DMS53 treated with DMSO at 0.1 percent for 48 hours (cell line): ENCODE data around the gene C1orf105.
"Not testable (repeated sequence)": the region's sequence is repeated elsewhere in the genome, so short reads cannot be mapped to it uniquely, and the experiment has no call there.

ENCODE experiments used
- DNase-seq: peaks from one replicate; lab custom pipeline; 2025; ENCODE audit not compliant: unreplicated experiment; lab: John Stamatoyannopoulos, UW

The C1orf105 gene

DNA sequence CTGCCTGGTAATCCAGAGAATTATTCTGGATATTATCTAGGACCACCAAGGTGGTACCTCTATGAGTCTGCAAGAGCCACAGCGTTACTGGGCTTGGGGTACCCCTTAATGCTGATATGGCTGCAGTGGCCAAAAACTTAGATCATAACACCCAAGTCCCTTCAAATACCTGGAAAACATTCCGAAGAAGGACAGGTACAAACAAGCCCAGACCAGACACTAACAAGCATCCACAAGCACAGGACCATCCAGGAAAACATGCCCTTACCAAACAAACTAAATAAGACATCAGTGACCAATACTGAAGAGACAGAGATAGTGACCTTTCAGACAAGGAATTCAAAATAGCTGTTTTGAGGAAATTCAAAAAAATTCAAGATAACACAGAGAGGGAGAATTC, 2.9 kb downstream of the C1orf105 start:
- no peak for DNase-seq

DNA sequence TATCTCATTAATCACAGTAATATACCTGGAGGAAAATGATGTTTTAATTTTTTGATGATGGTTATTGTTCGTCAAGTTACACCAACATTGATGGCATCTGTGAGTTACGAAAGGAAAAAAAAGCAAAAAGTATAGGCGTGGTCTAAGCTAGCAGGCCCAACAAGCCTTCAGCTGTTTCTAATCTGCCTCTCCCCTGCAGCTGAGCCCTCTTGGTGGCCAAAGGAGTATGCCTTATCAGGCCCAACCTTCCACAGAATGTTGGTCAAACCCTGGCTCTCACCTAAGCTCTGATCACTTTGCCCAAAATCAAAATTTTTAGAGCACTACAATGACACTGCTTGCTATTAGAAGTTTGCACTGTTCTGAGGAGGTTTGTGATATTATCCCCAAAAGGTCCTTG, 4.9 kb downstream of the C1orf105 start:
- DNase-seq, result no peak

DNA sequence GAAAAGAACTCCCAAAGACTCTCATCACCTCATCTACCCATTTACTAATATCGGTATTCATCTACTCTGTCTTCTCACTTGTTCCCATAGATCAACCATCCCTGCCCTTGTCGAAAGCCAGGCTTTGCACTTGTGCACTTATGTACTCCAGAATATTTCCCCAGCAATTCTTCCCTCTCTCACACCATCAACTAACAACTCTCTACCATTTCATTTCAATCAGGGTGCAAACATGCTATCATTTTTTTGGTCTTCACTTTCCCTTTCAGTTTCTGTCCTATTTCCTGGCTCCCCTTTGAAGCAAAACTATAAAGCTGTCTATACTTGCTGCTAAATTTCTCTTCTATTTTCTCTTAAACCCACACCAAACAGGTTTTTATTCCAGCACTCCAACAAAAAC, 6.7 kb downstream of the C1orf105 start:
- no peak for DNase-seq

DNA sequence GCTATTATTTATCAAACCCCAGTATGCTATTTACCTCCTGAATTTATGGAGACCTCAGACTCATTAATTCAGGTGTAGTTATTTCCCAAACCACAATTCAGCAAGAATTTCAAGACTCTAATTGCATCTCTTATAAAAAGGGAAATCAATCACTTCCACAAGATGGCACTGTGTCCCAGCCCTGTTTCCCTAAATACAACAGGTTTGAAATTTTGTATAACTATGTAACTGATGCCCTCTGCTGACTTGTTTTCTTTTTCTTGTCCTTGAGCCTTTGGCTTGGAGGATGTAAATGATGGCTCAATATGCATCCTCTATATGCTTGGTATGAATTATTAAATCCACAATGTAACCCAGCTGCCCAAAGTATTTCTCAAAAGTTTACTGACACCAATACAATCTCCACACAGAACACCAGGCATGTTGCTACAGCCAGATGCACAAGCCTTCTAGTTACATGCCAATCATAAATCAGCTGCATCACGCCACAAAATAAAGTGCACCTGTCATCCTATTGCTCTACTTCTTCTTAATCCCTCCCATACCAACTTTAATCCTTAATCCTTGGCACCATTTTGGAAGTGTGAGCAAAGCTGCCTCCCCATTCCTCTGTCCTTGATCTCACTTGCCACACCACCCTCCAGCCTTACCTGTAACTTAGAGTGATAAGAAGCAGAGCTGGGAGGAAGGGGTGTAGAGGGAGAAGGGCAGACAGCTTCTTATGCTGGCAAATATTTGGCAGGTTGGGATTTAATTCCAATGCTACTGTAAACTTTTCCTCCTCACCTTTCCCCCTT, 9.0 kb downstream of the C1orf105 start:
- peak; percentile 71 for DNase-seq

DNA sequence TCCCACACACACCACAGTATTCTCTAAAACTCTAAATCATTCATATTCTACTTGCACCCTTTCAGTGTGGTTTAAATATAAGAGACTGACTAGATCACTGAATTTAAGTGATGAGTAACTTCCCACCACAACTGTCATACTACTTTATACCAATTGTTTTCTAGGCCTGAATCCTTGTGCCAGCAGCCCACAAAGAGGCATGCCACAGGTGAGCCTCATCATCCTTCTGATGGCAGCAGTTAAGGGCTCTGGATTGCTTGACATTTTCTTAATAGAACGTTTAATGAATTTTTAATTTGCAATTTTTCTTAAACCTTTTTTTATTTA, 9.6 kb downstream of the C1orf105 start:
- no peak for DNase-seq

DNA sequence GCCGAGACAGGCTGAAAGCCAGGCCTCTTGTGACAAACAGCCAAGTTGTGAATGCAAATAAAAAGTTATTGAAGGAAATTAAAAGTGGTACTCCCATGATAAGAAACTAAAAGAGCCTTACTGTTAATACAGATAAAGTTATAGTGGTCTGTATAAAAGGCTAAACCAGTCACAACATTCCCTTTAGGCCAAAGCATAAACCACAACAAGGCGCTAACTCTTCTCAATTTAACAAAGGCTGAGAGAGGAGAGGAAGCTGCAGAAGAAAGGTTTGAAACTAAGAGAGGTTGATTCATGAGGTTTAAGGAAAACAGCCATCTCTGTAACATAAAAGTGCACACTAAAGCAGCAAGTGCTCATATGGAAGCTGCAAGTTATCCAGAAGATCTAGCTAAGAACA, 10.7 kb downstream of the C1orf105 start:
- DNase-seq, result no peak

DNA sequence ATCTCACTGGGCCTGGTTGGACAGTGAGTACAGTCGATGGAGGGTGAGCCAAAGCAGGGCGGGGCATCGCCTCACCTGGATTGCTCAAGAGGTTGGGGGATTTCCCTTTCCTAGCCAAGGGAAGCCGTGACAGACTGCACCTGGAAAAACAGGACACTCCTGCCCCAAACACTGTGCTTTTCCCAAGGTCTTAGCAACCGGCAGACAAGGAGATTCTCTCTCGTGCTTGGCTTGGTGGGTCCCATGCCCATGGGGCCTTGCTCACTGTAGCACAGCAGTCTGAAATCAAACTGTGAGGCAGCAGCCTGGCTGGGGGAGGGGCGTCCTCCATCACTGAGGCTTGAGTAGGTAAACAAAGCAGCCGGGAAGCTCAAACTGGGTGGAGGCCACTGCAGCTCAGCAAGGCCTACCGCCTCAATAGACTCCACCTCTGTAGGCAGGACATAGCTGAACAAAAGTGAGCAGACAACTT, 11.3 kb downstream of the C1orf105 start:
- DNase-seq, result peak; percentile 84

DNA sequence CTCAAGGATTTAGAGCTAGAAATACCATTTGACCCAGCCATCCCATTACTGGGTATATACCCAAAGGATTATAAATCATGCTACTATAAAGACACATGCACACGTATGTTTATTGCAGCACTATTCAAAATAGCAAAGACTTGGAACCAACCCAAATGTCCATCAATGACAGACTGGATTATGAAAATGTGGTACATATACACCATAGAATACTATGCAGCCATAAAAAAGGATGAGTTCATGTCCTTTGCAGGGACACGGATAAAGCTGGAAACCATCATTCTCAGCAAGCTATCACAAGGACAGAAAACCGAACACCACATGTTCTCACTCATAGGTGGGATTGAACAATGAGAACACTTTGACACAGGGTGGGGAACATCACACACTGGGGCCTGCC, 16.7 kb downstream of the C1orf105 start:
- DNase-seq, result not testable (repeated sequence)

DNA sequence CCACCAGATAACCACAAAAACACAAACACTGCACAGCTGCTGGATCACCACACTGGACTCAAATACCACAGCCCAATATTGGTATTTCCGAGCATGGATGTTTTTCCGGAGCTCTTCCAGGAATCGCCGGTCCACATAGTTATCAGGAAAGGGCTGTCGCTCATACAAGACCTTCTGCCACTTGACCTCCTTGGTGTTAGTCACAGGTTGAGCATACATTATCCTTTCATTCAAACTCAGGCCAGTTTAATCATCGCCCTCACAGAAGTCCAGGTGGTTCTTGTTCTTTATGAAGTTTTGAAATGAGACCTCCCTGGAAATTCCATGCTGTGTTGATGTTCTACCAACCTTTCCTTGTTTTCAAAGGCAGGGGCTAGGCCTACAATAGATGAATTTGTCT, 21.9 kb downstream of the C1orf105 start:
- DNase-seq, result no peak

DNA sequence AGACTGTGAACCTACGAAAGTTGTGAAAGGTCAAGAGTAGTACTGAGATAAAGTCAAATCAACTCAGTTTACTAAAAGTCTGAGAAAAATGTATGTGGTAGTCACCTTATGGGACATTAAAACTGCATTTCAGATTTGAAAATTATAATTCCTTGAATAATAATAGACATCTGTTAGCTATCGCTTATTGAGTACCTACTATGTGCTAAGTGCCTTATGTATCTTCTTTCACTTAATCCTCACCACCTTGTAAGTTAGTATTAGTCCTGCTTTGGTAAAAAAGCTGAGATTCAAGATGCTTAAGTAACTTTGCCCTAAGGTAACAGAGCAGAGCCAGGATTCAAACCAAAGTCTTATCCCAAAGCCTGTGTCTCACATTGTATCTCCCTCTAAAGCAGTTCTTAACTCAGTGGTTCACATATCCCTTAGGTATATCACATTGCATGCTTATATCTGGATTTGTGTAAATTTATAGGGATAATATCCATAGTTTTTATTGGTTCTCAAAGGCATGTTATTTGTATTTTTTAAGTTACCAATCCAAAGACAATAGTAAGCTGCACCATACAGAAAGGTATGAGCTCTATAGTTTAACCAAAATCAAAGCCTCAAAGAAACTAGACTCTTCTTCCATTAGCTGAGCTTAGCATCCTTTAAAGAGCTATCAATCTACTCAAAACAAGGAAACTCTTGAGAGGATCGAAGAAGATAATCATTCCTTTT, 22.5 kb downstream of the C1orf105 start:
- no peak for DNase-seq

DNA sequence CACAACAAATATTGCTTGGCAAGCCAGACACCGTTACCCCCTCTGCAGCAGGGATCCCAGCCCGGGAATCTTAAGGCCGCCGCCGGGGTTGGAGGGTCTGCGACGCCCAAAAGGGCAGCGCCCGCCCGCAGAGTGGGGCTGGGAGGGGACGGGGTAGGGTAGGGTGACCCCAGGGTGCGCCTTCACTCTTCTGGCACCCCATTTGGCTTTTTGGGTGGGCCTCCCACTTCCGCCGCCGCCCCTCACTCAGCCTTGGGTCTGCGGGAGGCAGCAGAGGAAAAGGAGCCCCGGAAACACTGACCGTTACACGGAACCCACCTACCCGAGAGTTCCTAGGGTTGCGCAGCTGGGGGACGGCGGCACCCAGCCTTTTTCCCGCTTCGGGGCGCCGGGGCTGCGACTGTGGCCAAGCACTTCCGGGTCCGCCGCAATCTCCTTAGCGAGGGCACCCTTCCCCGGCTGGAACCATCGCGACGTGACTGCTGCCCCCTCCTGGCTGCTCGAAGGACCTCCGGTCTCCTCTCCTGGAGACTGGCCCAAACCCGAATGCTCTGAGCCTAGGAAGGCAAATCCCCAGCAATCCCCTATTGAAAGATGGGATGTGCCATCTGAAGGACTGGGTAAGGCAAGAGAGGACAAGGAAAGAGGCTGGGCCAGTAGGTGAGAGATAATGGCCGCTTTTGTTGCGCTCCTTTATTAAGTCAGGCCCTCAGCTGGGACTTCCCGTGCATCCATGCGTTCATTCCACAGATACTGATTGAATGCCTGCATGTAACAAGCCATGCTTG, 23.4 kb downstream of the C1orf105 start, which contains the start of gene PIGC:
Gene PIGC (minus strand): TSS at position 404 of the 788 bp plus-strand sequence. CDS start 1,447 bp downstream, outside the sequence.
- DNase-seq, result peak; percentile 85

DNA sequence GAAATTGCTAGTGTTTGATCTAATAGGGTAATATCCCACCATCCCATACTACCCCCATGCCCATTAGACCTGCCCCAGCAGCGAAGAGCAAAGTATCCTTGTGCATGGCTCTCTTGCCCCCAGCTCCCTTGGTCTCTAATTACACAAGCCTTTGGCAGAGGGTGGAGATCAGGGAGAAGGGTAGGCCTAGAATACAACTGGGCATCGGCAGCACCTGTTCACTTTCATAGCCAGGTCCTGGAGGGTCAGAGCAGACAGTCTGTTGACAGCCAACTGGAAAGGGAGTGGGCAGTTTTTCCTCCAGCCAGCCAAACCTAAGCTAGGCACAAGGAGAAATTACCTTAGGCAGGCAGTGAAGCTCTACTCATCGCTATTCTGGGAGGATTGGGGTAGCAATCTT, 26.1 kb downstream of the C1orf105 start:
- DNase-seq, result no peak

DNA sequence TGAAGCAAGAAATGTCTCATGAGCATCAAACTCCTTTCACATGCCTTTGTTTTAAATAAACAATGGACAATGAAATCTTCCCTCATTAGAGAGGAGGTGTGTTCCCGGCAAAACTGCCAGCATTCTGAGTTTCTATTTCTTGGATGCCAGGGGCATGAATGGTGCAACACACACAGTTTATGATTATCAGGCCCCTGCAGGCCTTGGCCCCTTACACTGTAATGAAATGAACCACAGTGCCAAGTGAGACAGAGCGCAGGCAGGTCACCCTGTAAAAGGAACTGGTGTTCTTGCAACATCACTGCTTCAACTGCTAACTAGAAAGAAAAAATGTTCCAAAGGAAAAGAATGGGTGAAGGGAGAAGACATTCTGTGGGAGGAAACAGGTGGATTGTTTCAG, 27.2 kb downstream of the C1orf105 start:
- DNase-seq, result no peak

DNA sequence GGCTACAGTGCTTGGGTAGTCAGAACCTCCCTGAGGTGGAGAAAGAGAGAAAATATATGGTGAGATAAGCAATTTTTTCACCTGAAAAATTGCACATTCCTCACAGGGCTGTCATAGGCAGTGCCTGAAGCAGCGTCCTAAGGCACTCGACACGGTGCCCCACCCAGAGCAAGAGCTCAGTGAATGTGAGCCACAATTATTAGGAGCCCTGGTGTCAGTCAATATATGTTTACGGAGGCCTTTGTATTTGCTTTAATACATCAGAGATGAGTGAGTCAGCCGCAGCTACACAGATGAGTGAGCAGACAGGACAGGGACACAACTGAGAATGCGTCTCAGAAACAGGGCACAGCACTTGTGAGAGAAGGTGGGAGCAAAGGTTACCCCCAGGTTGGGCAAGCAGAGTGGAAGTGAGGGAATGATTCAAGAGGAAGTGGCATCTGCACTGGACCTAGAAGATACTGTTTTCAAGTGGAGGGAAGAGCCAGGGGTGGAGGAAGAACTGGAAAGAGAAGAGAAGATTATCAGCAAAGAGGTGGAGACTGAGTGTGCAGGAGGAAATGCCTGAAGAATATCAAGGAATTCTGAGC, 28.6 kb downstream of the C1orf105 start:
- DNase-seq, result peak; percentile 93

DNA sequence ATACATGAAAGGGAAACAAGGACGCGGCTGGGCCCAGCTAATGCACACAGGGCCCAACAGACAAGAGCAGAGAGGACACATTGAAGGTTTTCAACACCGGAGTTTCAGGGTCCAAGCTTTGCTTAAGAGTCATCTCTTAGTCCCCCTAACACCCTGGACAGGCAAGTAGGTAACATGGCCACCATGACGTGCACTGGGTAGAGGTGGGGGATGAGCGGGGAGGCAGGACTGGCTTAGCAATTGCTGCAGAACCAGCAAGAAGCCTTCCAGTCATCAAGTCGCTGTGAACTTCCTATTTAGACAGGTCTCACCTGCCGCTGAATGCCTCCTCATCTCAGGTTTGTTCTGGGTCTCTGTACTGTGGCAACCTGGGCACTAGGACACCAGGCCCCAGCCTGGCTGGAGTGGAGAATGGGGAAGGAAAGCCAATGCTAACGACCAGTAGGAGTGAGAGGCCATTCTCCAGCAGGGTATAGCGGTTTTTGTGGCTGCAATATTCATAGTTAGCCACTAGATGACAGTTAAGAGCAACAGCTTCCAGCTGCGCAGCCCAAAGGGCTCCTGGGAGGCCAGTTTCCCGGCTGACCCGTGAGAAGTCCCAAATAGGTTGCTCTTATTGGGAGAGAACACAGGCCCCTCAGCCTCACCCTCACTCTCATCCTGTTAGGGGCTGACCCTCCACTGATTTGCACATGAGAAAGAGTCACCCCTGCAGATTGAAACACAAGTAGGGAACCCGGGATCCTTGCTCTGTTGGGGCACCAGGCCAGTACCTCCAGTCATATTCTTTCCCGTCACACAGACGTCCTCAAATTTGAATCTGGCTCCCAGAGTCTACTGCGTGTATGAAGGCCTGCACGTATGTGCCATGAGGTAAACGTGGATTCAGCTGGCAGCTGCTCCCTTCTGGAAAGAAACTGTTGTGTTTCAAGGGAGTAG, 29.4 kb downstream of the C1orf105 start:
- peak; percentile 83 for DNase-seq

DNA sequence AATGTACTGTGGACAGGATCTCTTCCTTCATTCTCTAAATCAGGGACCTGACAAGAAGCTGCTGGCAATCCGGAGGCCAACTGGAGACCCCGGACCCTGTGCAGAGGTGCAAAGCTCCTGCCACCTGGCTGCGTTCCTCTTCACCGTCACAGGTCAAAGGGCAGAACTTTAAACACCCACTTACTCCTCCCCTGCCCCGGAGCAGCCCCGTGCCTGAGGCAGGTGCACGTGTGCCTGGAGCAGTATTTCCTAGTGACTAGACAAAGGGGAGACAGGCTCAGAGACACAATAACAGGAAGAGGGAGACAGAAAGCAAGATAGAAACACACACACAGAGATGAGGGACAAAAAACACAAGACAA, 30.0 kb downstream of the C1orf105 start:
- peak; percentile 83 for DNase-seq

DNA sequence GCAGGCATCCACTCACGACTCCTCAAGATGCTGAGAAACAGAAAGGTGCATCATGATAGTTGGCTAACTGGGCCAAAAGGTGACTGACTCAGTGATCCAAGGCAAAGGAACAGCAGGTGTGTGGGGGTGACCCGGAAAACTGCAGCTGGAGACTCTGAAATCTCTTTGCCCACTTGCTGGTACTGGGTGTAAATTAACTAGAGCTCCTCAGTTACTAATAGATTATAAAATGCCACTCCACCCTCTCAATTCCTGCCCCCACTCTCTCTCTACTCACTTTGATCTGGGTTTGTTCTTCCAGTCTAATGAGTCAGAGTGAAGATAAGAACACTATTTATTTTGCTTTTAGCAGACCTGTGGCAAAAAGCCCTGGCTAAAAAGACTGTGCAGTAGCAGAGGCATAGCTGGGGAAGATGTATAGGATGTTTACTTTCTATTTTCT, 30.5 kb downstream of the C1orf105 start:
- peak; percentile 82 for DNase-seq

DNA sequence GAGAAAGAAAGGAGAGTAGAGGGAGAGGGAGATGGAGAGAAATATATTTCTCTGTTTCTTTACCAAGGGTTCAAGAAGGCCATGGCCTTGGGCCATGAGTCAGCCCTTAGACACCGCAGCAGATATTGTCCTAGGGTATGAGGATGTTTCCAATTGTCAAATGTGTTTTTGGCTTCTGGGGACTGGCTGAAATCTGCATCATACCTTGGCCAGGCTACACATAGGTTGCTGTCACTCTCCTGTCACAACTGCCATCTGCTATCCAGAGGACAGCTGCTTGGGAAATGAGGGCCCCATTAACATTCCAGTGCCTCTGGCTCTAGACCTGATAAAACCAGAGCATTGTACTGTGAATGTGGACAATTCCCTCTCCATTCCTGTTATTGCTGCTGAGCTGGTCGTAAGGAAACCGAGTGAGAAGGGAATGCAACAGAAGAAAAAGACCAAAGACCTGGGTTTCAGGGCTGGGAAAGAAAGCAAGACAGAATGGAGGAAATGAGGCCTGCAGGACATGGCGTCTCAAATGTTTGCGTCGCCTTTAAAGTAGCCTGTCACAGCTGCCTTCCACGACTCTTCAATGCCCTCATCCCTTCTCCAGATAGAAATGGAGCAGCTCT, 32.2 kb downstream of the C1orf105 start:
- DNase-seq, result peak; percentile 42

DNA sequence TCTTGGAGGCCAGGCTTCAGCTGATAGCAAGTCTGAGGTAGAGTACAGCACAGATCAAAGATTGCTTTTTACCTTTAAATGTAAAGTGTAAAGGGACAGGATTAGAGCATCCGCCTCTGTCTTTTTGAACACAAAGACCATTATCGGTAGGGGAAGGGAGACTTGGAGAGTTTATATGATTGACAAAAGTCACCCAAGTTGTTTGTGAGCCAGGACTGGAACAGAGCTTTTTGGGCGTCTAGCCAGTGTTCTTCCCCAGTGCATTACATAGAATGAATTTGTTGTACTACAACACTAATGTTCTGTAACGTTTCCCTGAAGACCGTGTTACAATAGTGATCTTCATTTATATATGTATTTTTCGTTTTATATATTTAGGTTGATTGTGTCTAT, 32.7 kb downstream of the C1orf105 start:
- no peak for DNase-seq

DNA sequence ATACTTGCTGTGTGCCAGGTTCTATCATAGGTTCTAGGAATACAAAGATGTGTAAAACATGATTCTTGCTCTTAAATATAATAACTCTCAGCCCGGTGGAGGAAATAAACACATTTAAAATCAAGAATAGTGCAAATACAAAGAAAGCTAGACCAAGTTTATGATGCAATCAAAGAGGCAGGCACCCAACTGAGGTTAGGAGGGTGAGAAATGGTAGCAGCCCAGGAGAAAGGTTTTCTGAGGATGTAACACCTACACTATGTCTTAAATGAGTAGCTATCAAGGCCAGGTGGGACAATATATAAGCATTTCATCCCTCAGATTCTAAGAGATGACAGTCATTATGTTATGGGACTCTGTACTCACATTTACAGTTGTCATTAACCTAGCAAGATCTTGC, 33.1 kb downstream of the C1orf105 start:
- DNase-seq, result no peak
